HG02759 (cell line): Measurements from ENCODE around the gene FGF22.
"Not testable (repeated sequence)": the region's sequence is repeated elsewhere in the genome, so short reads cannot be mapped to it uniquely, and the experiment has no call there.

Experiments
- ATAC-seq: cut with Tn5 transposase; IDR thresholded peaks from one replicate; pipeline ENCODE4 v1.9.1; 2021; ENCODE audit warnings: mild to moderate bottlenecking, moderate library complexity; ENCODE audit not compliant: unreplicated experiment

FGF22 gene

GRCh38 chr19:620166-620862, 19.4 kb upstream of the FGF22 start:
- ATAC-seq = no peak

- ATAC-seq = not testable (repeated sequence)
These were observed 18.5 kb upstream of the FGF22 start for GRCh38 chr19:621191-621590.

GRCh38 chr19:621819-622218, 17.9 kb upstream of the FGF22 start:
- no peak for ATAC-seq

- ATAC-seq = no peak
These were observed 17.0 kb upstream of the FGF22 start for GRCh38 chr19:622666-623065.

- ATAC-seq = no peak
These were observed 16.3 kb upstream of the FGF22 start for GRCh38 chr19:623175-623916.

- ATAC-seq = no peak
These were observed 15.7 kb upstream of the FGF22 start for GRCh38 chr19:623974-624373.

- no peak for ATAC-seq
These were observed 15.1 kb upstream of the FGF22 start for GRCh38 chr19:624433-625109.

- no peak for ATAC-seq
These were observed 14.4 kb upstream of the FGF22 start for GRCh38 chr19:625257-625656.

GRCh38 chr19:626566-626965, 13.1 kb upstream of the FGF22 start:
- not testable (repeated sequence) for ATAC-seq

- no peak for ATAC-seq
These were observed 11.5 kb upstream of the FGF22 start for GRCh38 chr19:628168-628567.

- ATAC-seq = not testable (repeated sequence)
These were observed 10.2 kb upstream of the FGF22 start for GRCh38 chr19:629515-629914.

- no peak for ATAC-seq
These were observed 9.5 kb upstream of the FGF22 start for GRCh38 chr19:629961-630714.

GRCh38 chr19:632579-633067, 7.1 kb upstream of the FGF22 start:
- ATAC-seq = peak; percentile 25

- peak; percentile 88 for ATAC-seq
These were observed 6.5 kb upstream of the FGF22 start, which contains the start of gene POLRMT for GRCh38 chr19:633068-633785. Gene POLRMT (minus strand): TSS chr19:633537. CDS start chr19:633512, 25 bp downstream.

GRCh38 chr19:633786-634639, 5.7 kb upstream of the FGF22 start:
- ATAC-seq = no peak

- ATAC-seq = no peak
These were observed 4.6 kb upstream of the FGF22 start for GRCh38 chr19:634975-635652.

GRCh38 chr19:638906-639252, 800 bp upstream of the FGF22 start:
- no peak for ATAC-seq

GRCh38 chr19:640161-640558, 481 bp downstream of the FGF22 start:
- peak; percentile 7 for ATAC-seq
